DND-41 (cell line): ENCODE results near the gene FAM163B.

Experiments used
- ATAC-seq: fragments of 200-7000 bp; cut with Tn5 transposase; 3 replicates; pipeline ENCODE4 v1.9.1; 2021; ENCODE audit warnings: low read depth; ENCODE audit not compliant: insufficient read depth
- DNase-seq: peaks from one replicate; pipeline ENCODE4 v3.0.0-alpha.2; 2020
- H2AFZ ChIP-seq: 2 replicates; pipeline ENCODE4 v1.6.0; 2012; ENCODE audit warnings: low read depth, low read length
- H3K27ac ChIP-seq: 2 replicates; pipeline ENCODE4 v1.5.1; 2012; ENCODE audit warnings: low read length, inconsistent platforms
- H3K27me3 ChIP-seq: fragments of 200-600 bp; sonication (generic); 2 replicates; pipeline ENCODE4 v1.6.0; 2012; ENCODE audit warnings: low read length, mild to moderate bottlenecking, inconsistent platforms; ENCODE audit not compliant: insufficient read depth, poor library complexity
- H3K36me3 ChIP-seq: 2 replicates; pipeline ENCODE4 v1.5.1; 2012; ENCODE audit warnings: low read length, inconsistent platforms; ENCODE audit not compliant: insufficient read depth
- H3K4me1 ChIP-seq: 2 replicates; pipeline ENCODE4 v1.5.1; 2012; ENCODE audit warnings: mild to moderate bottlenecking, low read length; ENCODE audit not compliant: insufficient read depth
- H3K4me2 ChIP-seq: 2 replicates; pipeline ENCODE4 v1.6.0; 2012; ENCODE audit warnings: mild to moderate bottlenecking, moderate library complexity, low read length, inconsistent platforms; ENCODE audit not compliant: insufficient read depth
- H3K4me3 ChIP-seq, 2 experiments: fragments of 200-600 bp in 1 of 2; shearing (Covaris generic) in 1 of 2; 2 replicates each; pipeline ENCODE4 v1.5.1; 2012 to 2016; ENCODE audit warnings: inconsistent platforms in 2 of 2, low read length in 2 of 2, mild to moderate bottlenecking in 2 of 2, low read depth in 1 of 2, moderate library complexity in 1 of 2
- H3K79me2 ChIP-seq: 2 replicates; pipeline ENCODE4 v1.6.0; 2012; ENCODE audit warnings: low read length, inconsistent platforms; ENCODE audit not compliant: insufficient read depth
- H3K9ac ChIP-seq: 2 replicates; pipeline ENCODE4 v1.6.0; 2012; ENCODE audit warnings: low read depth, mild to moderate bottlenecking, inconsistent platforms, low read length, moderate library complexity
- H3K9me3 ChIP-seq: 2 replicates; pipeline ENCODE4 v1.5.1; 2012; ENCODE audit warnings: low read length, moderate library complexity, mild to moderate bottlenecking, inconsistent platforms; ENCODE audit not compliant: insufficient read depth, severe bottlenecking
- H4K20me1 ChIP-seq: 2 replicates; pipeline ENCODE4 v1.6.0; 2012; ENCODE audit warnings: low read length; ENCODE audit not compliant: insufficient read depth
- CTCF ChIP-seq: IDR thresholded peaks from 2 replicates; pipeline ENCODE4 v1.5.1; 2012; ENCODE audit warnings: borderline replicate concordance, low read length, moderate library complexity, mild to moderate bottlenecking; ENCODE audit not compliant: poor library complexity, severe bottlenecking; ENCODE audit errors: extremely low read depth
- EZH2 ChIP-seq: IDR thresholded peaks from 3 replicates; pipeline ENCODE4 v1.6.1; 2012; ENCODE audit warnings: borderline replicate concordance, low read depth, mild to moderate bottlenecking, moderate library complexity, low read length, inconsistent platforms; ENCODE audit not compliant: severe bottlenecking

The FAM163B gene

GRCh38 chr9:133558191-133559126, 50.7 kb downstream of the FAM163B start:
- Histone ChIP-seq H4K20me1 (no peaks in the 10 kb centered on the region), H3K4me3 (no peak overlapping the region), H3K27ac (no peak overlapping the region), H3K27me3 (no peaks in the 10 kb centered on the region), H3K79me2 (no peaks in the 10 kb centered on the region), H3K36me3 (no peaks in the 10 kb centered on the region), H3K4me1 (no peaks in the 10 kb centered on the region), H3K9ac (no peak overlapping the region), H3K9me3 (no peaks in the 10 kb centered on the region), H3K4me2 (no peak overlapping the region), H2AFZ (no peak overlapping the region)
- DNase-seq (no peak), ATAC-seq (no peak)
- TF ChIP-seq CTCF = no peak

GRCh38 chr9:133557581-133557980, 51.6 kb downstream of the FAM163B start:
- H3K27me3 ChIP-seq = no peaks in the 10 kb centered on the region
- no peaks in the 10 kb centered on the region for H4K20me1 ChIP-seq
- no peak overlapping the region for H2AFZ ChIP-seq
- H3K4me1 ChIP-seq = no peaks in the 10 kb centered on the region
- no peaks in the 10 kb centered on the region for H3K79me2 ChIP-seq
- no peaks in the 10 kb centered on the region for H3K36me3 ChIP-seq
- ATAC-seq = no peak
- H3K4me3 ChIP-seq = no peak overlapping the region
- DNase-seq = no peak
- no peaks in the 10 kb centered on the region for H3K9me3 ChIP-seq
- H3K27ac ChIP-seq = no peak overlapping the region
- TF ChIP-seq EZH2 (no peak), CTCF (no peak)
- no peak overlapping the region for H3K4me2 ChIP-seq
- H3K9ac ChIP-seq = no peak overlapping the region

GRCh38 chr9:133556354-133556753, 52.8 kb downstream of the FAM163B start:
- no peaks in the 10 kb centered on the region for H3K4me1 ChIP-seq

More at GRCh38 chr9:133556354-133556753, 52.8 kb downstream of the FAM163B start:
- TF ChIP-seq CTCF = no peak
- TF ChIP-seq EZH2 = no peak
- DNase-seq (no peak), ATAC-seq (no peak)
- no peak overlapping the region for H3K4me2 ChIP-seq
- H4K20me1 ChIP-seq = no peaks in the 10 kb centered on the region
- no peak overlapping the region for H3K27ac ChIP-seq
- H3K79me2 ChIP-seq = no peaks in the 10 kb centered on the region
- H2AFZ ChIP-seq = no peak overlapping the region
- H3K4me3 ChIP-seq = no peak overlapping the region
- no peak overlapping the region for H3K9ac ChIP-seq
- H3K36me3 ChIP-seq = no peaks in the 10 kb centered on the region
- H3K9me3 ChIP-seq = no peaks in the 10 kb centered on the region
- H3K27me3 ChIP-seq = no peaks in the 10 kb centered on the region
